ENCODE results near the gene LDB2. TPM values are rescaled to one million over a fixed set of nuclear protein-coding genes. Genes with fewer than 3 reads are reported as not detected.

The LDB2 gene
- polyA plus RNA-seq, 2 donors: 3.5 to 4.4 TPM

DNA sequence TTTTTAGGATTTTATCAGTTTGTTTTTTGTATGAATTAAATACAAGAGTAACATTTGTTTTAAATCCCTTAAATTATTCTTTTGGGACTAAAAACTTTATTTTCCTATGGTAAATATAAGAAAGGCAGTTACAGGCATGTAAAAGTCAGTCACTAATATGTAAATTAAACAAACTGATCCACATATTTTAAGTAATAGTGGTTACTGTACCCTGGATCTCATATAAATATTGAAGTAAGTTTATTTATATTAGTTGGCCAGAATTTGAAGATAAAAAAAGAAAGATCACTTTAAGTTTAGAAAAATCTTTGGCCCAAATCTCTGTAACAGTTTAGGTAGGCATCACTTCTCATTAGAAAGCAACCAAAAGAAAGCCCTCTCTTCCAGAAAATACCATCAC lies 45.8 kb downstream of the LDB2 start:
- H3K4me3 ChIP-seq (ENCODE audit: low read depth in 1 of 2, low read length in 2 of 2): no peak overlapping the region
- no peaks in the 10 kb centered on the region for H3K36me3 ChIP-seq (ENCODE audit: control insufficient read depth in 2 of 2, insufficient read depth in 2 of 2, low read length in 1 of 2)
- no peak overlapping the region for H3K27ac ChIP-seq (ENCODE audit: low read depth in 2 of 2, low read length in 1 of 2)
- no peaks in the 10 kb centered on the region for H3K4me1 ChIP-seq (ENCODE audit: control insufficient read depth in 2 of 2, insufficient read depth in 2 of 2, low read length in 1 of 2)
- H3K9me3 ChIP-seq (ENCODE audit: control insufficient read depth in 2 of 2, insufficient read depth in 1 of 2, low read depth in 1 of 2, low read length in 1 of 2): no peaks in the 10 kb centered on the region
- H3K27me3 ChIP-seq (ENCODE audit: control insufficient read depth in 1 of 2, insufficient read depth in 2 of 2, low read length in 2 of 2): no peaks in the 10 kb centered on the region

DNA sequence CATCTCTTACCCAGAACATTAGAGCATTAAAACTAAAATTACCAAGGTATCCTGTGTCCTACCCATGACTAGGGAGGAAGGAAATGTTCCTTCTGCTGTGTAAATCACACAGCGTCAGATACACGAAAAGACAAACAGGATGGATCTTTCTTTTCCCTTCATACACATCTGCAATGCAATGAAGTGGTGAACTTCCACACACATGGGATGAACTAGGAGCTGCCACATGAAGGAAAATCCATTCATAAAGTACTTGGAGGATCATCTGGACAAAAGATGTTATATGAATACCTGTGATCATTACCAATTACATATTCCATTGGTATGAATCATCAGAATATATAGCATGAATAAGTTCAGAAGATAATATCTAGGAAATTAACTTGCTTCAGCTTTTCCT lies 46.2 kb downstream of the LDB2 start:
- no peak overlapping the region for H3K27ac ChIP-seq (ENCODE audit: low read depth in 2 of 2, low read length in 1 of 2)
- no peaks in the 10 kb centered on the region for H3K27me3 ChIP-seq (ENCODE audit: control insufficient read depth in 1 of 2, insufficient read depth in 2 of 2, low read length in 2 of 2)
- H3K9me3 ChIP-seq (ENCODE audit: control insufficient read depth in 2 of 2, insufficient read depth in 1 of 2, low read depth in 1 of 2, low read length in 1 of 2): no peaks in the 10 kb centered on the region
- H3K4me1 ChIP-seq (ENCODE audit: control insufficient read depth in 2 of 2, insufficient read depth in 2 of 2, low read length in 1 of 2): no peaks in the 10 kb centered on the region
- WGBS, 2 donors: 70 to 74% methylated on average over 2 of the region's 2 CpGs
- H3K4me3 ChIP-seq (ENCODE audit: low read depth in 1 of 2, low read length in 2 of 2): no peak overlapping the region
- no peaks in the 10 kb centered on the region for H3K36me3 ChIP-seq (ENCODE audit: control insufficient read depth in 2 of 2, insufficient read depth in 2 of 2, low read length in 1 of 2)

DNA sequence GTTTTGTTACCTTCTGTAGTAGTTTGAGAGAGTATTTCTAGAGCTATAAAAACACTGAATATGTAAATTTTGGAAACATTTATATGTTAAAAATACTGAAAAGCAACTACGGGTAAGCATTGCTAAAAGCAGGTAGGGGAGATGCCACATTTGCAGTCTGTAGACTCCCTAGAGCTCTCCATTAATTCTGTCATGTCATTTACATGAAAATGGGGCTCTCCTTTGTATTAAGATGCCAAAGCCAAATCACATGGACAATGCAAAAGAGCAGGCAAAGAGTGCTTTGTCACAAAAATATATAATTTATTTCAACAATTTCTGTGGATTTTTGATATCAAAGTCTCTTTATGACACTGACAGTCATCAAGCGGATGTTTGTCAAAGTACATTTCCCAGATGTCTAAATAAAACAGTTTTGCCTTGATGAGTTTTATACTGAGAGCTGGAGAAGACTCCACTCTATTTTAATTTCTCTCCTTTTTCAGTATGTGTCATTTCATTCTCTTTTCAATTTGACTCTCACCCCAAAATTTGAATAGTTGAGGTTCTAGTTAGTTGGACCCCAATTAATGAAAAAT lies 51.8 kb downstream of the LDB2 start:
- H3K27me3 ChIP-seq (ENCODE audit: control insufficient read depth in 1 of 2, insufficient read depth in 2 of 2, low read length in 2 of 2): no peaks in the 10 kb centered on the region
- H3K36me3 ChIP-seq (ENCODE audit: control insufficient read depth in 2 of 2, insufficient read depth in 2 of 2, low read length in 1 of 2): no peaks in the 10 kb centered on the region
- WGBS, 2 donors: 91 to 93% methylated on average over 2 of the region's 2 CpGs
- no peak overlapping the region for H3K4me3 ChIP-seq (ENCODE audit: low read depth in 1 of 2, low read length in 2 of 2)
- H3K9me3 ChIP-seq (ENCODE audit: control insufficient read depth in 2 of 2, insufficient read depth in 1 of 2, low read depth in 1 of 2, low read length in 1 of 2): no peaks in the 10 kb centered on the region
- peaks cover 0 to 3% of the 10 kb centered on the region in 2 donors for H3K4me1 ChIP-seq (ENCODE audit: control insufficient read depth in 2 of 2, insufficient read depth in 2 of 2, low read length in 1 of 2)
- H3K27ac ChIP-seq (ENCODE audit: low read depth in 2 of 2, low read length in 1 of 2): no peak overlapping the region

DNA sequence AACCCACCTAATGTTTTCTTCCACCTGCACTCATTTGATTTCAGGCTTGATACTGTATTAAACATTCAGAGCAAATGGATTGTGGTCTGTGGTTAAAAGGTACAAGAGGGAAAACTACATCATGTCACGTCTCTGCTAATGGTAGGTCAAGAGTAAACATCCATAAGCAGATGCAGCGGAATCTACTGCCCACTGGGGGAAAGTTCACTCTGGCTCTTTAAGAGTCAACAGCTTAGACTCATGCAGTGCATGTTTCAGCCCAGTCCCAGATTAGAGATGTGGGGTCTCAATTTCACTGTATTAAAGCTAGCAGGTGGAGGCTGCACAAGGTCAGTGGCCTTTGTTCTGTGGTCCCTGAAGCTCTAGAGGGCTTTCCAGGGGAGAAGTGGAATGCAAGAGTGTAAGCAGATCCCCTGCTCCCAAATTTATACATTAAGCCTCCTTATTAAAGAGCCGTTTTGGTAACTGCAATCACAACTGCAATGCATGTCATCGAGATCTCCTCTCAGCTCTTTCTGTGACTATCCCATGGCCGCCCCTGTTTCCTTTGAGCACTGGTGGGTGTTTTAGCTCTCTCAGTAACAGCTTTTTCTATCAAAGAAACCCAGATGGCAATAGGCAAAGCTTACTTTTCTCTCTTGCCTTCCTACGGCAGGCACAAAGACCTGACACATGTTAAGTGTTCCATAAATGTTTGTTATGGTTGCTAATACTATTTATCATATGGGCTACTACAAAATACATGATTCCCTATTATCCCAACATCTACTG lies 53.4 kb downstream of the LDB2 start:
- H3K27me3 ChIP-seq (ENCODE audit: control insufficient read depth in 1 of 2, insufficient read depth in 2 of 2, low read length in 2 of 2): no peaks in the 10 kb centered on the region
- whole genome bisulfite sequencing, 2 donors: 65 to 68% methylated on average over 6 of the region's 6 CpGs
- no peaks in the 10 kb centered on the region for H3K9me3 ChIP-seq (ENCODE audit: control insufficient read depth in 2 of 2, insufficient read depth in 1 of 2, low read depth in 1 of 2, low read length in 1 of 2)
- H3K4me1 ChIP-seq (ENCODE audit: control insufficient read depth in 2 of 2, insufficient read depth in 2 of 2, low read length in 1 of 2): peaks cover 0 to 3% of the 10 kb centered on the region in 2 donors
- H3K27ac ChIP-seq (ENCODE audit: low read depth in 2 of 2, low read length in 1 of 2): no peak overlapping the region
- H3K36me3 ChIP-seq (ENCODE audit: control insufficient read depth in 2 of 2, insufficient read depth in 2 of 2, low read length in 1 of 2): no peaks in the 10 kb centered on the region
- H3K4me3 ChIP-seq (ENCODE audit: low read depth in 1 of 2, low read length in 2 of 2): no peak overlapping the region

DNA sequence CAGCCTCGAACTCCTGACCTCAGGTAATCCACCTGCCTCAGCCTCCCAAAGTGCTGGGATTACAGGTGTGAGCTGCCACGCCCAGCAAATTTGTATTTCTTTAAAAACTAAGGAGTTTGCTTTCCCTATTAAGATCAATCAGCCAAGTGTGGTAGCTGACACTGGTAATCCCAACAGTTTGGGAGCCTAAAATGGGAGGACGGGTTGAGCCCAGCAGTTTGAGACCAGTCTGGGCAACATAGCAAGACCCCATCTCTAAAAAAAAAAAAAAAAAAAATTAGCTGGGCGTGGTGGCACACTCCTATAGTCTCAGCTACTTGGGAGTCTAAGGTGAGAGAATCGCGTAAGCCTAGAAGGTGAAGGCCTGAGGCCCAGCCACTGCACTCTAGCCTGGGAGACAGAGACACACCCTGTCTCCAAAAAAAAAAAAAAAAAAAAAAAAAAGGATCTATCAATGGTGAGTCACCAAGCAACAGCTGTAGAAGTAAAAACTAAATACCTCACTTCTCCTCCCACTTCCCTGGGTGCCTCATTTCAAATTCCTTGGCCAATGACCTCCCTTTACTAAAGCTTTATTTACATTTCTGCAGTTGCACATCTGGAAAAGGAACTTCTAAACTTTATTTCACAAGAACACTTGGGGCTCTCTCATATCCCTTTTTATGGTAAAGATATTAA lies 54.5 kb downstream of the LDB2 start:
- Histone ChIP-seq H3K4me1 (ENCODE audit: control insufficient read depth in 2 of 2, insufficient read depth in 2 of 2, low read length in 1 of 2) (peaks cover 0 to 3% of the 10 kb centered on the region in 2 donors), H3K4me3 (ENCODE audit: low read depth in 1 of 2, low read length in 2 of 2) (no peak overlapping the region), H3K27ac (ENCODE audit: low read depth in 2 of 2, low read length in 1 of 2) (no peak overlapping the region), H3K27me3 (ENCODE audit: control insufficient read depth in 1 of 2, insufficient read depth in 2 of 2, low read length in 2 of 2) (no peaks in the 10 kb centered on the region), H3K36me3 (ENCODE audit: control insufficient read depth in 2 of 2, insufficient read depth in 2 of 2, low read length in 1 of 2) (no peaks in the 10 kb centered on the region), H3K9me3 (ENCODE audit: control insufficient read depth in 2 of 2, insufficient read depth in 1 of 2, low read depth in 1 of 2, low read length in 1 of 2) (no peaks in the 10 kb centered on the region)
- 75 to 79% methylated on average over 6 of the region's 6 CpGs for WGBS, 2 donors

- no peaks in the 10 kb centered on the region for H3K4me1 ChIP-seq (ENCODE audit: control insufficient read depth in 2 of 2, insufficient read depth in 2 of 2, low read length in 1 of 2)
- H3K36me3 ChIP-seq (ENCODE audit: control insufficient read depth in 2 of 2, insufficient read depth in 2 of 2, low read length in 1 of 2): no peaks in the 10 kb centered on the region
- H3K4me3 ChIP-seq (ENCODE audit: low read depth in 1 of 2, low read length in 2 of 2): no peak overlapping the region
- no peaks in the 10 kb centered on the region for H3K27me3 ChIP-seq (ENCODE audit: control insufficient read depth in 1 of 2, insufficient read depth in 2 of 2, low read length in 2 of 2)
- 66 to 77% methylated on average over 4 of the region's 4 CpGs for WGBS, 2 donors
- H3K9me3 ChIP-seq (ENCODE audit: control insufficient read depth in 2 of 2, insufficient read depth in 1 of 2, low read depth in 1 of 2, low read length in 1 of 2): no peaks in the 10 kb centered on the region
- no peak overlapping the region for H3K27ac ChIP-seq (ENCODE audit: low read depth in 2 of 2, low read length in 1 of 2)
Measured at GRCh38 chr4:16838226-16838875, 60.1 kb downstream of the LDB2 start.

DNA sequence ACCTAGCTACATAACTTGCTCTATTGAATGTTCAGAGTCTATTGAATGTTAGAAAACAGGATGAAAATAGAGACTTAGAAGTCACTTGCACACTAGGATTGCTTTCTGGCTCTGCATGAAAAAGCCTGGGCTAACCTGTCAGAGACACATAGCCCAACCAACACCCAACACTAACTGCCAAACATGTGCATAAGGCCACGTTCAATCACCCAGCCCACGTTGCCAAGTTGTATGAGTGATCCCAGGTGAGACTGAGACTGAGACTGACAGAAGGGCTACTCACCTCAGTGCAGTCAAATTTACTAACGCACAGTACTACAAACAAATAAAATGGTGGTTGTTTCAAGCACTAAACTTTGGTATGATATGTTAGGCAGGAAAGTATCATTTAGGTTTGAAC lies 61.0 kb downstream of the LDB2 start:
- Histone ChIP-seq H3K27me3 (ENCODE audit: control insufficient read depth in 1 of 2, insufficient read depth in 2 of 2, low read length in 2 of 2) (no peaks in the 10 kb centered on the region), H3K27ac (ENCODE audit: low read depth in 2 of 2, low read length in 1 of 2) (no peak overlapping the region), H3K4me3 (ENCODE audit: low read depth in 1 of 2, low read length in 2 of 2) (no peak overlapping the region), H3K36me3 (ENCODE audit: control insufficient read depth in 2 of 2, insufficient read depth in 2 of 2, low read length in 1 of 2) (no peaks in the 10 kb centered on the region), H3K4me1 (ENCODE audit: control insufficient read depth in 2 of 2, insufficient read depth in 2 of 2, low read length in 1 of 2) (no peaks in the 10 kb centered on the region), H3K9me3 (ENCODE audit: control insufficient read depth in 2 of 2, insufficient read depth in 1 of 2, low read depth in 1 of 2, low read length in 1 of 2) (no peaks in the 10 kb centered on the region)
- 54 to 66% methylated on average over 3 of the region's 3 CpGs for WGBS, 2 donors

DNA sequence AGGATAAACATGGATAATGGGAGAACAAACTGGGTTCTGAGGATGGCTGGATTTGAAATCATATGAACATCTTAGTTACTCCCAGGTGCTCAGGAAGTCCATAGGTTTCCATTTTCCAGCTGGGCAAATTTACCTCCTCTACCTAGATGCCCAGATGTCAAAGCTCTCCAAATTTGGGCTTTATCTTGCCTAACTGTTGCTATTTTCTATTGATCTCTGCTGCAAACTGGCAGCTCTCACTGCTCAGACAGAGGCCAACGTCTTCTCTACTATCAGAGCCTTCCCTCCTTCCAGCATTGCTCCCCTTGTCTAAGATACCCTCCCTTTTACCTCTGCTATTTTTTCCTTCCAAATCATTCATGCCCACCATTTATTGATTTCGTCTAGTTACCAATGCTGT lies 62.1 kb downstream of the LDB2 start:
- Histone ChIP-seq H3K4me1 (ENCODE audit: control insufficient read depth in 2 of 2, insufficient read depth in 2 of 2, low read length in 1 of 2) (no peaks in the 10 kb centered on the region), H3K27me3 (ENCODE audit: control insufficient read depth in 1 of 2, insufficient read depth in 2 of 2, low read length in 2 of 2) (no peaks in the 10 kb centered on the region), H3K36me3 (ENCODE audit: control insufficient read depth in 2 of 2, insufficient read depth in 2 of 2, low read length in 1 of 2) (no peaks in the 10 kb centered on the region), H3K4me3 (ENCODE audit: low read depth in 1 of 2, low read length in 2 of 2) (no peak overlapping the region), H3K27ac (ENCODE audit: low read depth in 2 of 2, low read length in 1 of 2) (no peak overlapping the region), H3K9me3 (ENCODE audit: control insufficient read depth in 2 of 2, insufficient read depth in 1 of 2, low read depth in 1 of 2, low read length in 1 of 2) (no peaks in the 10 kb centered on the region)
- WGBS, 2 donors: 73 to 82% methylated on average over 2 of the region's 2 CpGs

GRCh38 chr4:16835597-16836247 lies 62.7 kb downstream of the LDB2 start:
- H3K4me3 ChIP-seq (ENCODE audit: low read depth in 1 of 2, low read length in 2 of 2): no peak overlapping the region
- no peaks in the 10 kb centered on the region for H3K9me3 ChIP-seq (ENCODE audit: control insufficient read depth in 2 of 2, insufficient read depth in 1 of 2, low read depth in 1 of 2, low read length in 1 of 2)
- no peak overlapping the region for H3K27ac ChIP-seq (ENCODE audit: low read depth in 2 of 2, low read length in 1 of 2)
- no peaks in the 10 kb centered on the region for H3K36me3 ChIP-seq (ENCODE audit: control insufficient read depth in 2 of 2, insufficient read depth in 2 of 2, low read length in 1 of 2)
- 63 to 81% methylated on average over 2 of the region's 2 CpGs for WGBS, 2 donors
- no peaks in the 10 kb centered on the region for H3K4me1 ChIP-seq (ENCODE audit: control insufficient read depth in 2 of 2, insufficient read depth in 2 of 2, low read length in 1 of 2)
- no peaks in the 10 kb centered on the region for H3K27me3 ChIP-seq (ENCODE audit: control insufficient read depth in 1 of 2, insufficient read depth in 2 of 2, low read length in 2 of 2)
